ENCODE results near the gene MYO1C. TPM values are rescaled to one million over a fixed set of nuclear protein-coding genes. Genes with fewer than 3 reads are reported as not detected.
"Not testable (repeated sequence)": the region's sequence is repeated elsewhere in the genome, so short reads cannot be mapped to it uniquely, and the experiment has no call there.

The MYO1C gene
- total RNA-seq, 1 experiment from 2014 or later = 251 TPM

DNA sequence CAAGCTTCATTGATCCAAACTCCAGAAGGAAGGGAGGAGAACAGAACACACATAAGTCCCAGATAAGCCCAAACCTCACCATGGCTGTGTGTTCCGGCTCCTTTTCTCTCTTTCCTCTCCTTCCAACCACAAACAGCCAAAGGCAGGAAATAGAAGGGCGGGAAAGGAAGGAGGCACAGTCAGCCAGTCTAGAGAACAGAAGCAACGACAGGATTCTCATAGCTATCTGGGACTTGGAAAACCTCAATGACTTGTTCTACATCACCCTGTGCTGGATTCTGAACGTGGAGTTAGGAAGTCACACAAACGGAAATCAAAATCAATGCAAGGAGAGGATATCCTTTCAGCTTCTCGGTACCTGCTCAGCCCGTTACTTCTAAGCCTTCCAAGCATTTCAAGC is 45.4 kb downstream of the MYO1C start:
- Histone ChIP-seq H3K27me3 (ENCODE audit: control insufficient read depth, insufficient read depth, low read length) (no peaks in the 10 kb centered on the region), H3K9me3 (ENCODE audit: control insufficient read depth, insufficient read depth, low read depth, low read length) (no peaks in the 10 kb centered on the region), H3K4me1 (ENCODE audit: control insufficient read depth, insufficient read depth, low read length) (peaks cover 10% of the 10 kb centered on the region; the same call in 1 of the 2 replicates), H3K27ac (ENCODE audit: low read length) (no peak overlapping the region), H3K4me3 (ENCODE audit: low read depth in 2 of 2, low read length in 2 of 2) (no peak overlapping the region), H3K36me3 (ENCODE audit: control insufficient read depth, insufficient read depth, low read length) (no peaks in the 10 kb centered on the region; the same call in 1 of the 2 replicates)
- intact Hi-C loops (cut with micrococcal nuclease; ENCODE audit: unreplicated experiment) (no loop called here), in situ Hi-C loops (cut with HindIII; ENCODE audit: low pct_unique_long_range_greater_than_20kb, low sequenced_read_pairs) (no loop called here)
- CTCF ChIA-PET = no interaction called here
- no peak for TF ChIP-seq TCF7L2 (IDR thresholded peaks at IDR 0.05; ENCODE audit: low read depth, low read length)
- TF ChIP-seq, protein P1, sequence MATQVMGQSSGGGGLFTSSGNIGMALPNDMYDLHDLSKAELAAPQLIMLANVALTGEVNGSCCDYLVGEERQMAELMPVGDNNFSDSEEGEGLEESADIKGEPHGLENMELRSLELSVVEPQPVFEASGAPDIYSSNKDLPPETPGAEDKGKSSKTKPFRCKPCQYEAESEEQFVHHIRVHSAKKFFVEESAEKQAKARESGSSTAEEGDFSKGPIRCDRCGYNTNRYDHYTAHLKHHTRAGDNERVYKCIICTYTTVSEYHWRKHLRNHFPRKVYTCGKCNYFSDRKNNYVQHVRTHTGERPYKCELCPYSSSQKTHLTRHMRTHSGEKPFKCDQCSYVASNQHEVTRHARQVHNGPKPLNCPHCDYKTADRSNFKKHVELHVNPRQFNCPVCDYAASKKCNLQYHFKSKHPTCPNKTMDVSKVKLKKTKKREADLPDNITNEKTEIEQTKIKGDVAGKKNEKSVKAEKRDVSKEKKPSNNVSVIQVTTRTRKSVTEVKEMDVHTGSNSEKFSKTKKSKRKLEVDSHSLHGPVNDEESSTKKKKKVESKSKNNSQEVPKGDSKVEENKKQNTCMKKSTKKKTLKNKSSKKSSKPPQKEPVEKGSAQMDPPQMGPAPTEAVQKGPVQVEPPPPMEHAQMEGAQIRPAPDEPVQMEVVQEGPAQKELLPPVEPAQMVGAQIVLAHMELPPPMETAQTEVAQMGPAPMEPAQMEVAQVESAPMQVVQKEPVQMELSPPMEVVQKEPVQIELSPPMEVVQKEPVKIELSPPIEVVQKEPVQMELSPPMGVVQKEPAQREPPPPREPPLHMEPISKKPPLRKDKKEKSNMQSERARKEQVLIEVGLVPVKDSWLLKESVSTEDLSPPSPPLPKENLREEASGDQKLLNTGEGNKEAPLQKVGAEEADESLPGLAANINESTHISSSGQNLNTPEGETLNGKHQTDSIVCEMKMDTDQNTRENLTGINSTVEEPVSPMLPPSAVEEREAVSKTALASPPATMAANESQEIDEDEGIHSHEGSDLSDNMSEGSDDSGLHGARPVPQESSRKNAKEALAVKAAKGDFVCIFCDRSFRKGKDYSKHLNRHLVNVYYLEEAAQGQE (IDR thresholded peaks at IDR 0.05; ENCODE audit: insufficient read depth in 1 of 2, low read depth in 2 of 2, low read length in 1 of 2) = no peak
- TF ChIP-seq, protein P2, sequence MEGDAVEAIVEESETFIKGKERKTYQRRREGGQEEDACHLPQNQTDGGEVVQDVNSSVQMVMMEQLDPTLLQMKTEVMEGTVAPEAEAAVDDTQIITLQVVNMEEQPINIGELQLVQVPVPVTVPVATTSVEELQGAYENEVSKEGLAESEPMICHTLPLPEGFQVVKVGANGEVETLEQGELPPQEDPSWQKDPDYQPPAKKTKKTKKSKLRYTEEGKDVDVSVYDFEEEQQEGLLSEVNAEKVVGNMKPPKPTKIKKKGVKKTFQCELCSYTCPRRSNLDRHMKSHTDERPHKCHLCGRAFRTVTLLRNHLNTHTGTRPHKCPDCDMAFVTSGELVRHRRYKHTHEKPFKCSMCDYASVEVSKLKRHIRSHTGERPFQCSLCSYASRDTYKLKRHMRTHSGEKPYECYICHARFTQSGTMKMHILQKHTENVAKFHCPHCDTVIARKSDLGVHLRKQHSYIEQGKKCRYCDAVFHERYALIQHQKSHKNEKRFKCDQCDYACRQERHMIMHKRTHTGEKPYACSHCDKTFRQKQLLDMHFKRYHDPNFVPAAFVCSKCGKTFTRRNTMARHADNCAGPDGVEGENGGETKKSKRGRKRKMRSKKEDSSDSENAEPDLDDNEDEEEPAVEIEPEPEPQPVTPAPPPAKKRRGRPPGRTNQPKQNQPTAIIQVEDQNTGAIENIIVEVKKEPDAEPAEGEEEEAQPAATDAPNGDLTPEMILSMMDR (IDR thresholded peaks at IDR 0.05) = no peak
- TF ChIP-seq POLR2AphosphoS5 (IDR thresholded peaks at IDR 0.05; ENCODE audit: low read depth, low read length) = no peak
- no peak for TF ChIP-seq SIN3A (IDR thresholded peaks at IDR 0.05; ENCODE audit: borderline replicate concordance, insufficient read depth, low read depth, low read length)
- TSS peak; percentile 29 for BruUV-seq (replicated peaks)
- no peak for ATAC-seq
- POLR2A ChIA-PET = no interaction called here
- no peak for DNase-seq (ENCODE audit: low read depth, low spot score)

DNA sequence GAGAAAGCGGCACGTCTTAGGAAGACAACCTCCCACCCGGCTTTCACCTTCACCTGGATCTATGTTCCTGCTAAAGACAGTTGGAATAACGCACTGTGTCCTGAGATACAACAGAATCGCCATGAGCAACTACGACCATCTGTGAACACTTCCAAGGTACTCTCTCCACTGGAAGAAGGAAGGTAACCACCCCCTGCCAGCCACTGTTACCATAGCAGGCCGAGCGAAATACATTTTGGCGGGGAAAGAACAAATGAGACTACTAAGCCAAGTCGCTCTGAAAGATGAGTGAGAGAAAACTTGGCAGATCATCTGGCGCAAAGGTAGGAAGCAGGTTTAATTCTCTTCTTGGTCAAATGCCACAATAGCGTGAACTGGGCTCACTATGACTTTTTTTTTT is 46.3 kb downstream of the MYO1C start:
- H3K27ac ChIP-seq (ENCODE audit: low read length) = no peak overlapping the region
- ChIA-PET CTCF (no interaction called here), POLR2A (no interaction called here)
- ATAC-seq = no peak
- 0 out of 2 replicates have a peak, but pooled peaks cover 8% of the 10 kb centered on the region for H3K4me1 ChIP-seq (ENCODE audit: control insufficient read depth, insufficient read depth, low read length)
- DNase-seq (ENCODE audit: low read depth, low spot score) = no peak
- in situ Hi-C loops (cut with HindIII; ENCODE audit: low pct_unique_long_range_greater_than_20kb, low sequenced_read_pairs) (no loop called here), intact Hi-C loops (cut with micrococcal nuclease; ENCODE audit: unreplicated experiment) (no loop called here)
- no peak overlapping the region for H3K4me3 ChIP-seq (ENCODE audit: low read depth in 2 of 2, low read length in 2 of 2)
- H3K9me3 ChIP-seq (ENCODE audit: control insufficient read depth, insufficient read depth, low read depth, low read length) = no peaks in the 10 kb centered on the region
- TF ChIP-seq TCF7L2 (IDR thresholded peaks at IDR 0.05; ENCODE audit: low read depth, low read length) (no peak), POLR2AphosphoS5 (IDR thresholded peaks at IDR 0.05; ENCODE audit: low read depth, low read length) (no peak), SIN3A (IDR thresholded peaks at IDR 0.05; ENCODE audit: borderline replicate concordance, insufficient read depth, low read depth, low read length) (no peak)
- TF ChIP-seq, protein P2 (IDR thresholded peaks at IDR 0.05) = no peak
- TF ChIP-seq, protein P1 (IDR thresholded peaks at IDR 0.05; ENCODE audit: insufficient read depth in 1 of 2, low read depth in 2 of 2, low read length in 1 of 2) = no peak
- H3K36me3 ChIP-seq (ENCODE audit: control insufficient read depth, insufficient read depth, low read length) = no peaks in the 10 kb centered on the region
- no peaks in the 10 kb centered on the region for H3K27me3 ChIP-seq (ENCODE audit: control insufficient read depth, insufficient read depth, low read length)
- no TSS peak for BruUV-seq (replicated peaks)

DNA sequence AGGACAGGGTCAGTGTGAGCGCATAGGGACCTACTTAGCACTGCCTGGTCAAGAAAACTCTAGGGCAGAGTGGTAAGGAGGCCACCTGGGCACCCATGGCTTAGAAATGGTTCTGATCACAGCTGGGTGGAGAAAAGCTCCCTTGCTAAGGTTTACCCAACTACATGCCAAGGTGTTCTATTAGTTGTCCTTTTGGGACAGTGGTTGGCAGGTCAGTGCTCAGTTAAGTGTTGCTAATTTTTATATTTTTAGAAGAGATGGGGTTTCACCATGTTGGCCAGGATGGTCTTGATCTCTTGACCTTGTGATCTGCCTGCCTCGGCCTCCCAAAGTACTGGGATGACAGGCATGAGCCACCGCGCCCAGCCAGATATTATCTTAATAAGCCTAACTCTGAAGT is 46.8 kb downstream of the MYO1C start:
- H3K9me3 ChIP-seq (ENCODE audit: control insufficient read depth, insufficient read depth, low read depth, low read length); BruUV-seq (replicated peaks); DNase-seq (ENCODE audit: low read depth, low spot score); H3K27ac ChIP-seq (ENCODE audit: low read length); H3K36me3 ChIP-seq (ENCODE audit: control insufficient read depth, insufficient read depth, low read length); CTCF ChIA-PET; H3K27me3 ChIP-seq (ENCODE audit: control insufficient read depth, insufficient read depth, low read length); intact Hi-C loops (cut with micrococcal nuclease; ENCODE audit: unreplicated experiment); ATAC-seq; H3K4me1 ChIP-seq (ENCODE audit: control insufficient read depth, insufficient read depth, low read length); POLR2A ChIA-PET; in situ Hi-C loops (cut with HindIII; ENCODE audit: low pct_unique_long_range_greater_than_20kb, low sequenced_read_pairs); H3K4me3 ChIP-seq (ENCODE audit: low read depth in 2 of 2, low read length in 2 of 2): not testable (repeated sequence)

DNA sequence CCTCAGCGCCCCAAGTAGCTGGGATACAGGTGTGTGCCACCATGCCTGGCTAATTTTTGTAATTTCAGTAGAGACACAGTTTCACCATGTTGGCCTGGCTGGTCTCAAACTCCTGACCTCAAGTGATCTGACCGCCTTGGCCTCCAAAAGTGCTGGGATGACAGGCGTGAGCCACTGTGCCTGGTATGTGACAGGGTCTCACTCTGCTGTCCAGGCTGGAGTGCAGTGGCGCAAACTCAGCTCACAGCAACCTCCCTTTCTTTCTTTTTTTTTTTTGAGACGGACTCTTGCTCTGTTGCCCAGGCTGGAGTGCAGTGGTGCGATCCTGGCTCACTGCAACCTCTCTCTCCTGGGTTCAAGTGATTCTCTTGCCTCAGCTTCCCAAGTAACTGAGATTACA is 49.8 kb downstream of the MYO1C start:
- POLR2A ChIA-PET = interaction anchor here (0.5 kb wide), 1 partner anchor 69 kb away, joined by 7 read pairs; no protein-coding TSS in a partner anchor
- ATAC-seq; H3K4me1 ChIP-seq (ENCODE audit: control insufficient read depth, insufficient read depth, low read length); H3K4me3 ChIP-seq (ENCODE audit: low read depth in 2 of 2, low read length in 2 of 2); H3K27me3 ChIP-seq (ENCODE audit: control insufficient read depth, insufficient read depth, low read length); intact Hi-C loops (cut with micrococcal nuclease; ENCODE audit: unreplicated experiment); H3K36me3 ChIP-seq (ENCODE audit: control insufficient read depth, insufficient read depth, low read length); in situ Hi-C loops (cut with HindIII; ENCODE audit: low pct_unique_long_range_greater_than_20kb, low sequenced_read_pairs); CTCF ChIA-PET; H3K27ac ChIP-seq (ENCODE audit: low read length); BruUV-seq (replicated peaks); DNase-seq (ENCODE audit: low read depth, low spot score); H3K9me3 ChIP-seq (ENCODE audit: control insufficient read depth, insufficient read depth, low read depth, low read length): not testable (repeated sequence)
